ENCODE results near the gene CHST4.

- TF ChIP-seq CTCF (conservative IDR thresholded peaks at IDR 0.05), result no peak
- TF ChIP-seq ZFX (IDR thresholded peaks at IDR 0.05), result no peak
These were observed 33.0 kb upstream of the CHST4 start for GRCh38 chr16:71493213-71493612.

Measured in C4-2B (cell line).